MCF 10A (cell line): ENCODE results near the gene NDUFS6. TPM values are rescaled to one million over a fixed set of nuclear protein-coding genes. Genes with fewer than 3 reads are reported as not detected.

Source experiments
- BruUV-seq: library from RNA; stranded (reverse); fragments of 400-500 nt; replicated peaks from 2 replicates; lab custom pipeline; 2021; lab: Mats Ljungman, UMichigan
- CTCF ChIA-PET: fragments of 300-600 bp; sonication (Branson Sonifier 250); formaldehyde crosslinking; extraction: SDS; loops from one replicate; lab custom pipeline; 2021; ENCODE audit warnings: antibody characterized with exemption, inconsistent platforms; lab: Yijun Ruan, JAX
- POLR2A ChIA-PET: fragments of 300-600, 350-650 bp; sonication (Branson Sonifier 250); formaldehyde crosslinking; extraction: SDS; loops from one replicate; lab custom pipeline; 2020; ENCODE audit warnings: antibody characterized with exemption, inconsistent platforms; lab: Yijun Ruan, JAX
- DNase-seq: peaks from one replicate; pipeline ENCODE4 v3.0.0-alpha.2; 2018; ENCODE audit not compliant: unreplicated experiment
- H3K27ac Mint-ChIP-seq: one replicate; pipeline ENCODE4 v1.8.0; 2022; ENCODE audit warnings: mild to moderate bottlenecking, low read depth, mixed read lengths; ENCODE audit not compliant: unreplicated experiment
- H3K27me3 Mint-ChIP-seq: one replicate; pipeline ENCODE4 v1.8.0; 2022; ENCODE audit warnings: mixed read lengths; ENCODE audit not compliant: insufficient read depth, unreplicated experiment
- H3K36me3 Mint-ChIP-seq: one replicate; pipeline ENCODE4 v1.8.0; 2022; ENCODE audit warnings: mild to moderate bottlenecking, moderate library complexity, mixed read lengths; ENCODE audit not compliant: insufficient read depth, unreplicated experiment
- H3K4me1 Mint-ChIP-seq: one replicate; pipeline ENCODE4 v1.8.0; 2022; ENCODE audit warnings: mixed read lengths; ENCODE audit not compliant: insufficient read depth, unreplicated experiment
- H3K4me3 Mint-ChIP-seq: one replicate; pipeline ENCODE4 v1.8.0; 2022; ENCODE audit warnings: mild to moderate bottlenecking, moderate library complexity, mixed read lengths; ENCODE audit not compliant: unreplicated experiment
- H3K9me3 Mint-ChIP-seq: one replicate; pipeline ENCODE4 v1.8.0; 2022; ENCODE audit warnings: mixed read lengths; ENCODE audit not compliant: unreplicated experiment
- CTCF ChIP-seq: fragments of 200-600 bp; IDR thresholded peaks from one replicate; pipeline ENCODE4 v1.8.0; 2022; ENCODE audit warnings: antibody characterized with exemption, mild to moderate bottlenecking; ENCODE audit not compliant: unreplicated experiment
- intact Hi-C: fragments of 100-400 bp; cut with micrococcal nuclease; formaldehyde crosslinking; loops from 2 replicates; pipeline ENCODE4 v1.14.1; 2022
- total RNA-seq: library from RNA; stranded (reverse); gene quantifications from 2 replicates; pipeline ENCODE4 v1.2.3, GENCODE V29; 2022

NDUFS6 gene
- total RNA-seq, 1 experiment from 2014 or later = 65.6 TPM

GRCh38 chr5:1807451-1808185 is 6.4 kb downstream of the NDUFS6 start:
- no peaks in the 10 kb centered on the region for H3K9me3 Mint-ChIP-seq
- CTCF ChIA-PET = no interaction called here
- POLR2A ChIA-PET = interaction anchor here (1.0 to 1.8 kb wide), 5 partner anchors 8 to 165 kb away, joined by 3 to 8 read pairs (median 6); partner anchors contain the start of gene MRPL36
- no peak for DNase-seq
- intact Hi-C loops = no loop called here
- H3K4me1 Mint-ChIP-seq = peaks cover 22% of the 10 kb centered on the region
- no TSS peak for BruUV-seq
- H3K27ac Mint-ChIP-seq = peak overlapping the region; percentile 85
- no peak overlapping the region for H3K4me3 Mint-ChIP-seq
- H3K27me3 Mint-ChIP-seq = no peaks in the 10 kb centered on the region
- H3K36me3 Mint-ChIP-seq = peaks cover 89% of the 10 kb centered on the region
- TF ChIP-seq CTCF = no peak

DNA sequence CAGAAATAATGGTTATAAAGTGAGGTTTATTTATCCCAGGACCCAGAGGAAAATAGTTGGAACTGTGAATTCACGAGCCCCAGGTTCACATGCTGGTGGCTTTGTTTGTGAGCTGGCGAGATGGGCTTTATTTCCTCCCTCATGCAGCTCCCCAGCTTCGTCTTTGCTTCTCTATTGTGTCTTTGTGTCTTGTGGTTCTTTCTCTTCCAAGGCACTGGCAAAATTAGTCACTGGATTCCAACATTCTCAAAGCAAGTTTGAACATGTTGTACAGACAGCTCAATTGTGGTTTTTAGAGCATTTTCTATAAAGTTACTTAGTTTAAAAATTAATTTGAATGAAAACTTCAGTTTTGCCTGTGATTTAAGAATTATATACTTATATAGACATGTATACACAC is 7.2 kb downstream of the NDUFS6 start:
- no peak for TF ChIP-seq CTCF
- DNase-seq = peak; percentile 74
- ChIA-PET CTCF (interaction anchor here (0.6 kb wide), 2 partner anchors 8 to 1138 kb away, joined by 3 read pairs; no protein-coding TSS in a partner anchor), POLR2A (interaction anchor here (1.0 to 1.8 kb wide), 6 partner anchors 8 to 166 kb away, joined by 3 to 8 read pairs (median 6); partner anchors contain the start of gene MRPL36)
- intact Hi-C loops = no loop called here
- peak overlapping the region; percentile 91 for H3K27ac Mint-ChIP-seq
- BruUV-seq = no TSS peak
- H3K36me3 Mint-ChIP-seq = peaks cover 89% of the 10 kb centered on the region
- peaks cover 13% of the 10 kb centered on the region for H3K4me1 Mint-ChIP-seq
- no peaks in the 10 kb centered on the region for H3K9me3 Mint-ChIP-seq
- no peaks in the 10 kb centered on the region for H3K27me3 Mint-ChIP-seq
- peak overlapping the region; percentile 55 for H3K4me3 Mint-ChIP-seq

- no peaks in the 10 kb centered on the region for H3K27me3 Mint-ChIP-seq
- peaks cover 83% of the 10 kb centered on the region for H3K36me3 Mint-ChIP-seq
- no TSS peak for BruUV-seq
- H3K4me1 Mint-ChIP-seq = peaks cover 6% of the 10 kb centered on the region
- no peak for DNase-seq
- H3K9me3 Mint-ChIP-seq = no peaks in the 10 kb centered on the region
- H3K4me3 Mint-ChIP-seq = no peak overlapping the region
- POLR2A ChIA-PET = interaction anchor here (0.6 to 1.8 kb wide), 3 partner anchors 10 to 163 kb away, joined by 4 to 6 read pairs (median 6); no protein-coding TSS in a partner anchor
- CTCF ChIA-PET = no interaction called here
- H3K27ac Mint-ChIP-seq = peak overlapping the region; percentile 91
- intact Hi-C loops = no loop called here
- TF ChIP-seq CTCF = no peak
These were observed 8.3 kb downstream of the NDUFS6 start for GRCh38 chr5:1809416-1810035.

DNA sequence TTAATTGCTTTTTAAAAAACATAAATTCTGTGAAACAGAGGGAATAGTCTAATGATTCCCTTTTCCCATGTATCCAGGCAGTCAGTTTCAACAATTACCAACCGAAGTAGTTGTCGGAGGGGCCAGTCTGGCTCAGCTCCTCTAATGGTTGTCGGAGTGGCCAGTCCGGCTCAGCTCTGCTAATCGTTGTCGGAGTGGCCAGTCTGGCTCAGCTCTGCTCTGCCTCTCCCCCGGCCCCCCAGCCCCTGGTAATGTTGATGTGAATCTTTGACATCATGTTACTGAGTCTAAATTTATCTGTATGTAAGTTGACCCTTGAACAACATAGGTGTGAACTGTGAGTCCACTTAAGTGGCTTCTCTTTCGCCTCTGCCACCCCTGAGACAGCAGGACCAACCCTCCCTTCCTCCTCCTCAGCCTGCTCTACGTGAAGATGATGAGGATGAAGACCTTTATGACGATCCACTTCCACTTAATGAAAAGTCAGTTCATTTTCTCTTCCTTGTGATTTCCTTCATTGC is 9.4 kb downstream of the NDUFS6 start:
- Mint-ChIP-seq H3K4me1 (peaks cover 6% of the 10 kb centered on the region), H3K4me3 (no peak overlapping the region), H3K27me3 (no peaks in the 10 kb centered on the region), H3K27ac (peak overlapping the region; percentile 7), H3K9me3 (no peaks in the 10 kb centered on the region), H3K36me3 (peaks cover 83% of the 10 kb centered on the region)
- no peak for DNase-seq
- ChIA-PET POLR2A (no interaction called here), CTCF (no interaction called here)
- BruUV-seq = no TSS peak
- TF ChIP-seq CTCF = no peak
- intact Hi-C loops = no loop called here
